Activated CD4-positive, alpha-beta T cell treated with anti-CD3 and anti-CD28 coated beads, Interleukin-2, amount 50 U/mL, for 4 hours (primary cell): ENCODE measurements around the gene DEFB132.
"Not testable (repeated sequence)": the region's sequence is repeated elsewhere in the genome, so short reads cannot be mapped to it uniquely, and the experiment has no call there.

ENCODE experiments used
- DNase-seq, 2 experiments: peaks; one replicate each; pipeline ENCODE4 v3.0.0-alpha.2; 2020

DEFB132 gene, protein sequence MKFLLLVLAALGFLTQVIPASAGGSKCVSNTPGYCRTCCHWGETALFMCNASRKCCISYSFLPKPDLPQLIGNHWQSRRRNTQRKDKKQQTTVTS

DNA sequence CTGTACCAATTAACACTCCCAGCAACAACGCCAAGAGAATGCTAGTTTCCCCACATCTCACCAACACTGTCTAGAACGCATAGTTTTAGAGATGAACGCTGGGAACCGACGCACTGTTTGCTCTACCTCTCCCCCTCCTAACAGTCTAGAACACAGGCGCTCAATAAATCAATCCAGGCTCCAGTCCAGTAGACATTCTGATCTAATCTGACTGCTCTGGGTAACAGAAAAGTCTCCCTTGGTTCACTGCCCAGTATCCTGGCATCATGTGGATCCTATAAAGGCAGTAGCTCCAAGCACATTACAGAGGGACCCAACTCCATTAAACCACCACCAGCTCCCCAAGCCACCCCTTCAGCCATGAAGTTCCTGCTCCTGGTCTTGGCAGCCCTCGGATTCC is at the start of gene DEFB132:
DEFB132 (plus strand) TSS at position 306 of the 400 bp plus-strand sequence; CDS start at position 361, 55 bp downstream.
- no peak for DNase-seq

DNA sequence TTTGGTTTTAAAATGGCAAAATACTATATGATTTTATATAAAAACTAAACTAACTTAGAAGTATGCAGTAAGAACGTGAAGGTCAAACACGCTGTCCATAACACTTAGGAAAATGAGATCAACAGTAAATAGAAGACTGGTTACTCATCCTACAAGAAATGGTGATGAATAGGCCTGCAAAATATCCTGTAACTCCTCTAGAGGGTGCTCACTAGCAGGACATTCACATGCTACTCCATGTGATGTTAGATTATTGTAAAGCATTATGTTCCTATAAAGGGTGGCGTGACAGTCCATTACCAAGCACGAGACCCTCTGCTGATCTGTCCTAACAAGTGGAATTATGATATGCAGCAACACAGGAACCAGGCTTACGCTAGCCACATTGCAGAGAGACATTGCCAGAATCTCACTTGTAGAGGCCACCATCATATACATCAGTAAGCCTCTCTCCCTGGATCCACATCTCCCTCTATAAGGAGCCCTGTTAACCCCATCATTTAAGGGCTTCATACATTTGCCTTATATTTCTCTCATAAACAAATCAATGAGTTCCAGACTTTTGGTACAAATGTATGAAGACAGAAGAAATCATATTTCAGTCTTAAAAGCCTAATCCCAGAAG is 48.5 kb upstream of the DEFB132 start:
- no peak for DNase-seq

DNA sequence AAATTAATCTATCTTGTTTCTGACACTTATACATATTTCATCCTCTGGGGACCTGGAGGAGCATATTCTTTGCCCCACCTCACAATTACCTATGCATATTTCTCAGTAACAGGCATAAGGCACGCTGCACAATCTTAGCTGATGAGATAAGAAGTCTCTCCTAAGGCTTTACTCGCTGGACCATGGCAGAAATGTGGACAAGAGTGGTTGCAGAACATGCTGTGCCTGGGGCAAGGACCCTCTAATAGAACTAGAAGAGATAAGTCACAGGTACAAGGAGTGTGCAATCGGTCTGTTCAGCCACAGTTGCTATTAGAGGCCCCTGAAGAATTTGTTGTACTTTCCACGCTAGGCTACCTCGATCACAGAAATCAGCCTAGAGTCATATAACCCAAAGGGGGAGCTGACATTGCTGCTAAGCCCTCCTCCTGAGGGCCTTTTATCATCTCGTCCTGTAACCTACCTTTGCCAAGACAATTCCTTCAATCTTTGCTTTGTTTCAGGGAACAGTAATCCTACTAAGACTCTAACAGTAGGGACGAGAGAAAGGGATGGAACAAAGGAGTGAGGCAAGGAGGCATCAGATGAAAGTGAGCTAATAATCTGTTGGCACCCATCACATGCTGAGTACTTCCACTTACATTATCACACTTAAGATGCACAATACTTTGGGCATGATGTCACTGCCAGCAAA is 46.6 kb upstream of the DEFB132 start:
- no peak for DNase-seq

DNA sequence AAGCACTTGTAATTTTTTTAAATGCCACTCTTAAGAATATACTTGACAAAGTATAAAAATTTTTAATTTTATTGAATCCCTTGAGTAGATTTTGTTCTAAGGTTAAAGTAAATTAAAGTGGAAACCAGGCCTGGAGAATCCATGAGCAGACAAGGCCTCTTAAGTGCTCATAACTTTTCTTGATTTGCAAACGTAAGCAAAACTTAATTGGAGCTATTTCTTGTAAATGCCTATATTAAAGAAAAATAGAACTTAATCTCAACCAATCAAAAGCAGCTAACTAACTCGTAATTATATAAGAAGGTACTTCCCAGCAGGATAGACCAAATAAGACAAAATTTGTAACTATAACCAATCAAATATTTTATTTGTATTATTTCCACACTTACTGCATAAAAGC is 43.1 kb upstream of the DEFB132 start:
- no peak for DNase-seq

DNA sequence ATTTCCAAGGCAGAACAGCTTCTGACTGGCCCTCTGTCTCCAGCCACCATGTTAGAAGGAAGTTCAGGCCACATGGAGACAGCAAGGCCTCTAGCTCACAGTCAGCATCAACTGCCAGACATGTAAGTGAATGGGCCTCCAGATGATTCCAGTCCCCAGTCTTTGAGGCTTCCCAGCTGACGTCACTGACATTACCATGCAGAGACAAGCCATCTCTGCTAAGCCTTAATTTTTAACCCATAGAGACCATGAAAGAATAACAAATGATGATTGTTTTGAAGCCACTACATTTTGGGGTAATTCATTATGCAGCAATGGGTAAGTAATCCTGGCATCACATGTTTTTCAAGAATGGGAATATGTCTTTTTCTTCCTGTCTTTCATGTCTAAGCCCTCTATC is 41.7 kb upstream of the DEFB132 start:
- DNase-seq = no peak

DNA sequence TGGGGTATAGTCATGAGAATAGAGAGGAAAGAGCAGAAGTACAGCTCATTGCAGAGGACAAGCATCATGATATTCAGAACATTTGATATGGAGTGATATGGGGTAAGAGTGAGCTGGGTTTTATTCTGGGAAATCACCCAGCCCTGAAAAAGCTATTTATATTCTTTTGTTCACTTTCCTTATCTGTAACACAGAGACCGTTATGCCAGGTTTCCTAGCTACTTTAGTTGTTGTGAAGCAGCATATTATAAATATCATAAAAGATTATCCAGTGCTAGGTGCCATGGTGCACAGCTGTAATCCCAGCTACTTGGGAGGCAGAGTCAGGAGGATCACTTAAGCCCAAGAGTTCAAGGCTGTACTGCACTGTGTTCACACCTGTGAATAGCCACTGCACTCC is 40.3 kb upstream of the DEFB132 start:
- no peak for DNase-seq

DNA sequence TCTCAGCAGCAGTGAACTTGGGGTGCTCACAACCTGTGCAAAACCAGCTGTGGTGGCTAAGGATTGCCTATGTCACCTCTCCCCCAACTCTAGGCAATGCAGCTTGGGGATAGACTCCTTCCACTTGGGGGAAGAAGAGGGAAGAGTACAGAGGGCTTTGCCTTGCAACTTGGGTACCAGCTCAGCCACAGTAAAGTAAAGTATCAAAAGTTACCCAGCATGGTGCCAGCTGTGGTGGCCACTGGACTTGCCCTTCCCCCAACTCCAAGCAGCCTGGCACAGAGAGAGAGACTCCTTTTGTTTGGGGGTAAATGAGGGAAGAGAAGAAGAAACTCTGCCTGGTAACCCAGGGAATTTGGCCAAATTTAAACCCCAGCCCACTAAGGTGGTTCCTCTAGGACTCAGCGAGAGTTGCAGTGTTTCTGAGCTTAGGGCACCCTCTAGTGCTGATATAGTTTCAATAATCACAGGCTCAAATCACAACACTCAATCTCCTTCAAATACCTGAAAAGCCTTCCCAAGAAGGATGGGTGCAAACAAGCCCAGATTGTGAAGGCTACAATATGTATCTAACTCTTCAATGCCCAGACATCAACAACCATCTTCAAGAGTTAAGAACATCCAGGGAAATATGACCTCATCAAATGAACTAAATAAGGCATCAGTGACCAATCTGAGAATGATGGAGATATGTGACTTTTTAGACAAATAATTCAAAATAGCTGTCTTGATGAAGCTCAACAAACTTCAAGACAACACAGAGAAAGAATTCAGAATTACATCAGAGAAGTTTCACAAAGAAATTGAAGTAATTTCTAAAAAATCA is 38.0 kb upstream of the DEFB132 start:
- no peak for DNase-seq

DNA sequence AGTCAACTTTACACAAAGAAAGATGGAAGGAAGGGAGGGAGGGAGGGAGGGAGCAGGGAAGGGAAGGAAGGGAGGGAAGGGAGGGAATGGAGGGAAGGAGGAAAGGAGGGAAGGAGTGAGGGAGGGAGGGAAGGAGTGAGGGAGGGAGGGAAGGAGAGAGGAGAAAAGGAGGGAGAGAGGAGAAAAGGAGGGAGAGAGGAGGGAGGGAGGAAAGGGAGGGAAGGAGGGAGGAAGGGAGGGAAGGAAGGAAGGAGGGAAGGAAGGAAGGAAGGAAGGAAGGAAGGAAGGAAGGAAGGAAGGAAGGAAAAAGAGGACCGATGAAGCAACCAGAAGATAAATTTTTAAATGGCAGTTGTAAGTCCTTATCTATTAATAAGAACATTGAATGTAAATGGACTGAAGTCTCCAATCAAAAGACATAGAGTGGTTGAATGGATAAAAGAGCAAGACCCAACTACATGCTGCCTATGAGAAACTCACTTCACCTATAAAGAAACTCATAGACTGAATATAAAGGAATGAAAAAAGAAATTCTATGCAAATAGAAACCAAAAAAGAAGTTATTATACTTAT is 36.2 kb upstream of the DEFB132 start:
- DNase-seq = no peak

DNA sequence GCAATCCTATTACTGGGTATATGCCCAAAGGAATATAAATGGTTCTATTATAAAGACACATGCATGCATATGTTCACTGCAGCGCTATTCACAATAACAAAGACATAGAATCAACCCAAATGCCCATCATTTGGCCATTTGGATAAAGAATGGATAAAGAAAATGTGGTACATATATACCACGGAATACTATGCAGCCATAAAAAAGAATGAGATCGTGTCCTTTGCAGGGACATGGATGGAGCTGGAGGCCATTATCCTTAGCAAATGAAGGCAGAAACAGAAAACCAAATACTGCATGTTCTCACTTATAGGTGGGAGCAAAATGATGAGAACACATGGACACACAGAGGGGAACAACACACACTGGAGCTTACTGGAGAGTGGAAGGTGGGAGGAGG is 31.6 kb upstream of the DEFB132 start:
- not testable (repeated sequence) for DNase-seq

DNA sequence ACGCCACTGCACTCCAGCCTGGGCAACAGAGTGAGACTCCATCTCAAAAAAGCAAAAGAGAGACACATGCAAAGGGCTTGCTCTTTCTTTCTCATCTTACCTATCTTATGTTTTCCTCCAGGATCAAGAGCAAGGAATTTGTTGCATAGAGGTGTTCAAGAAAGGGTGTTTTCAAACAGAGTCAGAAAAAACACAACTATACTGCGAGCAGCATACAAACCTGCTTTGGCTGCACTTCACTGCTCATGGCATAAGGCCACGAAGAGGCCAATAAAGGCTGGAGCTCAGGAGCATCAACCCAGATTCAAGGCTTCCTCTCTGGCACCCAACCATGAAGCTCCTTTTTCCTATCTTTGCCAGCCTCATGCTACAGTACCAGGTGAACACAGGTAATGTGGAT is 30.6 kb upstream of the DEFB132 start, which contains the start of gene DEFB129:
DEFB129 (plus strand) TSS at position 301 of the 400 bp plus-strand sequence; CDS start at position 332, 31 bp downstream.
- DNase-seq = no peak

DNA sequence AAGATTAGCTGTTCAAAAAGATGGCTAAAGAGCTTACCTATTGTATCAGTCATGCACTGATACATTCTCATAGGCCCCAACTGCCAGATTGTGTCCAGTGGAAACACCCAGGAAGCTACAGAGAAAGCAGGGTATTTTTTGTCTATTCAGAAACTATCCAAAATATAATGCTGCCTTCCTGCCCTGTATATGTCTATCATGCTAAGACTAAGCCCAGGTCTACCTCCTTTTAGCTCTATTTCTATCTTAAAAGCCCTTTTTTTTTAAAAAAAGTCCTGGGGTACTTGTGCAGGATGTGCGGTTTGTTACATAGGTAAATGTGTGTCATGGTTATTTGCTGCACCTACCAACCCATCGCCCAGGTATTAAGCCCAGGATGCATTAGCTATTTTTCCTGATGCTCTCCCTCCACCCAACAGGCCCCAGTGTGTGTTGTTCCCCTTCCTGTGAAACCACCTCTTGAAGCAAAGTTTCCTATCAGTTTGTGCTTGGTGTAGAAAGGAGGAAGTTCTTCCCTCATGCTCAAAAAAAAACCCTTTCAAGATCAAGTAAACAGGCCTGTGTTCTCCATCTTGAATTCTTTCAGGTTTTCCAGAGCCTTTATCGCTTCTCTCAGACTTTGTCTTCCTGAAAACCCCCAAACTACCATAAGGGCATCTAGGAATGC is 30.0 kb upstream of the DEFB132 start:
- DNase-seq = no peak

DNA sequence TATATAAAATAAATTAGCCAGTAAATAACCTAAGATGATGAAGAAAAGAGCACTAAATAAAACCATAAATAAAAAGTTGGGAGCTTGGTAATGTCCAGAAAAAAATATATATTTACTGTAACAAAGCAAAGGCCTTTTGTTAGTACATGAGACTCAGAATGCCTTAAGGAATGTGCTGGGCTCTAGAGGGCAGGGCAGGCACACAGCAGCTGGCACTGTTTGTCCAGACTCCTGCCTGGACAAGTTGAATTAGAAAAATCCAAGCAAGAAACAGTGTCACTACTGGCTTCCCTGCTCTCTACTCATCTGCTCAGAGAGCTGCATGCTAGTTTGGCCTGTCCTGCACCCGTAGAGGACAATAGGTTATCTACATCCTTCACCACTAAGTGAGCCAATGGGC is 21.6 kb upstream of the DEFB132 start:
- no peak for DNase-seq

DNA sequence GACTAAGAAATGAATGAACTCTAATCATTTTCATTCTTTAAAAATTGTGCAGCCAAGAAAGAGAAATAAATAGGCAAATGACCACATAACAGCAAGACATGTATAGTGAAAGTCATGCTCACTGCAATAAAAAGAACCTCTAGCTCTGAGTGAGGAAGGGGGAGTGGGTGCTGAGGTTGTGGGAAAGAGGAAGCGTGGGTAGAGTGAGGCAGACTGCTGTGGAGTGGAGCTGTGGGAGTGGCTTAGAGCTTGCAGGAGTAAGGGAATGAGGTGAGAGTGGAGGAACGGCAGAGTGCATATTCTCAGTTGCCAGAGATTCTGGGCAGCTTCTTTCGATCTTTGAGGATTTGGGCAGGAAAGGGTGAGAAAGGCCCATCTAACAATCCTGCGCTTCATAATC is 20.0 kb upstream of the DEFB132 start:
- DNase-seq = no peak

DNA sequence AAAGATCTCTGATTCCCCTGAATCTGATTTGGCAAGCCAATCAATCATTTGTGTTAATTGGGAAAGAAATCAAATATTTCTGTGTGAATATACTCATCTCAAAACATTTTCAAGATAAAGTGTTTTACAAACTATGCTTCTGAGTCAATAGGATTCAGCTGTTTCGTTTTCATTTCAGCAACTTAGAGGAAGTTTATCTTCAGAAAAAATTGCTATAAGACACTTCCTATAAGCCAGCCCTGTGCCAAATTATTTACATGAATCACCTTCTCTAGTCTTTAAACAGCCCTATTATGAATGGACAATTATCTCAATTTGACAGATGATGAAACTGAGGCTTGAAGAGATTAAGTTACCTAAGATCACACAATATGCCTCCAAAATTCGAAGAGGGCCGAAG is 19.6 kb upstream of the DEFB132 start:
- DNase-seq = no peak

DNA sequence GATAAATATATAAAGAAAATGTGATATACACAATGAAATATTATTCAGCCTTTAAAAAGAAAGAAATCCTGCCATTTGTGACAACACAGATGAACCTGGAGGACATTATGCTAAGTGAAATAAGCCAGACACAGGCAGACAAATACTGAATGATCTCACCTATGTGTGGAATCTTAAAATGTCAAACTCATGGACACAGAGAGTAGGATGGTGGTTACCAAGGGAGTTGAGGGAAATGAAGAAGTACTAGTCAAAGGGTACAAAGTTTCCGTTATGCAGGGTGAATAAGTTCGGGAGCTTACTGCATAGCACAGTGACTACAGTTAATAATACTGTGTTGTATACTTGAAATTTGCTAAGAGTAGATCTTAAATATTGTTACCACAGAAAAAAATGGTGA is 14.6 kb upstream of the DEFB132 start:
- no peak for DNase-seq

DNA sequence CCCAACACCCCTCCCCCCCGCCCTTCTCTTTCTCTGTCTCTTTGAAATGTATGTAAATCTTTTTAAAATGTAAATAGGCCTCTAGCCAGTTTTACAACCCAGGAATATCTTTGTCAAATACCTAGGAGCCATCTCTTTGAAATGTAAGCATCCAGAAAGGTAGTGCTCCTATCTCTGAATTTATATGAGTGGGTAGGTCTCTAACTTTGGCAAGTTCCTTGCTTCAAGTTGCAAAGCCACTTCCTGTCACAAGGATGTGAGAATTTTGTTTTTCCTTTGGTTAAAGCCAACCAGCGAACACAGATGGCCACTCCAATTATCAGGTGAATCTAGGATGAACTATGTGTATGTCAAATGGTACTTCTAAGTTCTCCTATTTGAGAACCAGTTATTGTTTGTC is 6.2 kb upstream of the DEFB132 start:
- DNase-seq = no peak

DNA sequence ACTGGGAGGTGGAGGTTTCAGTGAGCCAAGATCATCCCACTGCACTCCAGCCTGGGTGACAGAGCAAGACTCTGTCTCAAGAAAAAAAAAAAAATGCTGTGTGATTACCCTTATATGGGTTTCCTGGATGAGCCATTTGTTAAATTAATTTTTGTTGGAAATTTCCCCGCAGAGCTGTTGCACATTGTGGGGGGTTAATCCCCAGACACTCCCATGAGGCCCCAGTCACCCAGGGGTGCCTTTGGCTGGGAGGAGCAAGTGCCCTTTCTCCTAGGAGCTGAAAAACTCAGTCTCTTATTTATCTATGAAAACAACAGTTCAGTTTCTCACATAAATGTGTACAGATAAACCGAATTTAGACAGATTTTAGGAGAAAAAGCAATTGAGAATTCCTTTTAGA is 4.7 kb upstream of the DEFB132 start:
- DNase-seq = no peak

DNA sequence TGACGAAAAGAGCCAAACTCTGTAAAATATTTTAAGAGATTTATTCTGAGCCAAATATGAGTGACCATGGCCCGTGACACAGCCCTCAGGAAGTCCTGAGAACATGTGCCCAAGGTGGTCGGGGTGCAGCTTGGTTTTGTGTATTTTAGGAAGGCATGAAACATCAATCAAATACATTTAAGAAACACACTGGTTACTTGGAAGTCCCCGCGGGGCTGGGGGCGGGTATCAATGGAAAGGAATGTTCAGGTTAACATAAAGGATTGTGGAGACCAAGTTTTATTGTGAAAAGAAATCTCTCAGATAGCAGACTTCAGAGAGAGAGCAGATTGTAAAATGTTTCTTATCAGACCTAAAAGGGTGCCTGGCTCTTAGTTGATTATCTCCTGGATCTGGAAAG is 4.1 kb upstream of the DEFB132 start:
- DNase-seq = not testable (repeated sequence)

DNA sequence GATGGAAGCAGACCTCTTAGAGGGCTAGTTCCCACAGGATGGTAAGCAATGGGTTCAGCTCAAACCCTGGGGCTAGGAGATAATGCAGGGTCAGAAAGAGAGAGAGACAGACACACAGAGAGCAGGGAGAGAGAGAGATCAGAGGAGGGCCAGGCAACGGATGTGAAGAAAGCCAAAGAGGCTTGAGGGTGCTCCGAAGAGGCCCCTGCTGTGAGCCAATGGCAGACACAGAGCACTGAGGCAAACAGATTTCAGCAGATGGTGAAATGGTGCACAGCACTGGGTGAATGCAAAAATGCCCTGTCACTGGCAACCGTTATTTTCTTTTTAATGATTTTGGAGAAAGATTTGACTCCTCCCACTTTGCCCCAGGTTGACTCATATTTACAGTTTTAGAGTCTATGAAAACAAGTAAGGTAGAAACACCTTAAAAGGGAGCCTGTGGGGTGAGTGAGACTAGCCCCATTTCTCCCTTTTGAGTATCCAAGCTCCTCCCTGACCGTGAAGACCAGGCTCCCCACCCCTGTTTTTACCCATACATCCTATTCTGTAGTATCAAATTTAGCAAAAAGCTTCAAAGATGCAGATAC is 840 bp downstream of the DEFB132 start:
- no peak for DNase-seq

DNA sequence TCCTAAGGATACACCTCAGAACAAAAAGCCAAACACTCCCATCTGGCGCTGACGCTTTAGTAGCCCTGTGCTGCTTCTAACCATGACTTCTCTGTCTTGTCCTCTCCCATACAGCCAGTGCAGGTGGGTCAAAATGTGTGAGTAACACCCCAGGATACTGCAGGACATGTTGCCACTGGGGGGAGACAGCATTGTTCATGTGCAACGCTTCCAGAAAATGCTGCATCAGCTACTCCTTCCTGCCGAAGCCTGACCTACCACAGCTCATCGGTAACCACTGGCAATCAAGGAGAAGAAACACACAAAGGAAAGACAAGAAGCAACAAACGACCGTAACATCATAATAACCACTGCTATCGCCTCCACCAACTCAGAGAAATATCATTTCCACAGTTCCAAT is 1.4 kb downstream of the DEFB132 start:
- DNase-seq = no peak

DNA sequence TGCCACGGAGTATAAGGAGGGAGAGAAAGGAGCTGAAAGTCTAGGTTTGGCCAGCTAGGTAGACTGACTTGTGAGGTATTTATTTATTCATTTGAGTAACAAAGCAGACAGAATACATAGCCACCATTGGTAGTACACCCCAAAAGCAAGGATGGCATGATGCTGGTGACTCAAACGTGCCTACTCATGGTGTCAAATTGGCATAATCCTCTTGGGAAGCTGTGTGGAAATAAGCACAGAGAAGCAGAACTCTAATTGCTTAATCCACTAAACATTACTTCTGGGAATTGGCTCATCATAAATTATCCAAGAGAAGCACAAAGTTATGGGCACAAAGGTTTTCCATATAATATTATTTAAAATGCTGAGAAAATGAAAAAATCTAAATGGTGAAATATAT is 2.5 kb downstream of the DEFB132 start:
- DNase-seq = no peak

DNA sequence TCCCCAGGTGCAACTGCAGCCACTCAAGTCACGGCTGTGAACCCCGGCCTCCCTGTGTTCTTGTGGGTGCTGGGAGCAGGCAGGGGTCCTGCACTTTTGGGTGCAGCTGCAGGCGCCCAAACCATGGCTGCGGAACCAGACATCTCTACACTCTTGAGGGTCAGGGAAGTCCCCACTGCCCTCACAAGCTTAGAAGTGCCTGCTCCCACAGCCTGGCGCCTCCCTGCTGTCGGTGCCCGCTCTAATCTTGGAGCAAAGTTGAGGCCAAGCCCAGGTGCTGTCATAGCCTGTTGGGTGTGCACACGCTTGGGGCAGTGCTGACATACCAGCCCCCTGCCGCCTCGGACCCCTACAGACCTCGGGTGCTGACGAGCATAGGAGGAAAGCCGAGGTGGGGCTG is 6.2 kb downstream of the DEFB132 start:
- DNase-seq = no peak
